Neural crest cell (in vitro differentiated cells): ENCODE measurements around the gene ZNF189. TPM values are rescaled to one million over a fixed set of nuclear protein-coding genes. Genes with fewer than 3 reads are reported as not detected.

Source experiments
- DNase-seq: peaks from one replicate; pipeline ENCODE4 v3.0.0; 2021; ENCODE audit warnings: low read depth, mixed read lengths, low spot score
- H3K27ac Mint-ChIP-seq: one replicate; pipeline ENCODE4 v1.8.0; 2021; ENCODE audit warnings: mild to moderate bottlenecking, mixed read lengths; ENCODE audit not compliant: unreplicated experiment
- H3K27me3 Mint-ChIP-seq: 2 replicates; pipeline ENCODE4 v1.8.0; 2021; ENCODE audit warnings: low read depth, mild to moderate bottlenecking, mixed read lengths
- H3K36me3 Mint-ChIP-seq: 2 replicates; pipeline ENCODE4 v1.8.0; 2021; ENCODE audit warnings: low read depth, mild to moderate bottlenecking, mixed read lengths
- H3K4me1 Mint-ChIP-seq: 2 replicates; pipeline ENCODE4 v1.8.0; 2021; ENCODE audit warnings: mixed read lengths
- H3K4me3 Mint-ChIP-seq: one replicate; pipeline ENCODE4 v1.8.0; 2021; ENCODE audit warnings: mild to moderate bottlenecking, mixed read lengths
- H3K9me3 Mint-ChIP-seq: 2 replicates; pipeline ENCODE4 v1.8.0; 2021; ENCODE audit warnings: mixed read lengths
- CTCF ChIP-seq: fragments of 200-600 bp; sonication (generic); conservative IDR thresholded peaks from 2 replicates; pipeline ENCODE4 v1.5.0; 2021; ENCODE audit warnings: antibody characterized with exemption, mild to moderate bottlenecking
- total RNA-seq: library from RNA; stranded (reverse); gene quantifications from 2 replicates; pipeline ENCODE4 v1.2.1, GENCODE V29; 2021

Gene ZNF189
- total RNA-seq, 1 donor from 2014 or later: 24.0 TPM

- H3K4me1 Mint-ChIP-seq: no peaks in the 10 kb centered on the region
- TF ChIP-seq CTCF: no peak
- peaks cover 5% of the 10 kb centered on the region for H3K9me3 Mint-ChIP-seq
- no peak for DNase-seq
- H3K27me3 Mint-ChIP-seq: no peaks in the 10 kb centered on the region
- H3K36me3 Mint-ChIP-seq: peaks cover 2% of the 10 kb centered on the region
- H3K27ac Mint-ChIP-seq: no peak overlapping the region
- H3K4me3 Mint-ChIP-seq: no peak overlapping the region
These were observed 26.8 kb upstream of the ZNF189 start for GRCh38 chr9:101371813-101372212.

- Mint-ChIP-seq H3K27ac (no peak overlapping the region), H3K9me3 (peaks cover 6% of the 10 kb centered on the region), H3K36me3 (peaks cover 4% of the 10 kb centered on the region), H3K4me1 (no peaks in the 10 kb centered on the region), H3K4me3 (no peak overlapping the region), H3K27me3 (no peaks in the 10 kb centered on the region)
- no peak for DNase-seq
- TF ChIP-seq CTCF: no peak
These were observed 26.1 kb upstream of the ZNF189 start for GRCh38 chr9:101372327-101373118.

GRCh38 chr9:101375546-101375945 lies 23.1 kb upstream of the ZNF189 start:
- Mint-ChIP-seq H3K9me3 (peaks cover 12% of the 10 kb centered on the region), H3K36me3 (peaks cover 11% of the 10 kb centered on the region), H3K27ac (no peak overlapping the region), H3K27me3 (no peaks in the 10 kb centered on the region), H3K4me3 (no peak overlapping the region), H3K4me1 (peaks cover 8% of the 10 kb centered on the region)
- no peak for DNase-seq
- no peak for TF ChIP-seq CTCF

- no peak for DNase-seq
- H3K4me3 Mint-ChIP-seq: no peak overlapping the region
- peaks cover 8% of the 10 kb centered on the region for H3K4me1 Mint-ChIP-seq
- no peak for TF ChIP-seq CTCF
- peaks cover 13% of the 10 kb centered on the region for H3K36me3 Mint-ChIP-seq
- peaks cover 10% of the 10 kb centered on the region for H3K9me3 Mint-ChIP-seq
- H3K27ac Mint-ChIP-seq: no peak overlapping the region
- H3K27me3 Mint-ChIP-seq: no peaks in the 10 kb centered on the region
These were observed 22.4 kb upstream of the ZNF189 start for GRCh38 chr9:101376111-101376848.

- DNase-seq: no peak
- Mint-ChIP-seq H3K36me3 (peaks cover 20% of the 10 kb centered on the region), H3K27me3 (no peaks in the 10 kb centered on the region), H3K4me3 (no peak overlapping the region), H3K4me1 (peaks cover 14% of the 10 kb centered on the region), H3K9me3 (peaks cover 17% of the 10 kb centered on the region), H3K27ac (no peak overlapping the region)
- TF ChIP-seq CTCF: no peak
These were observed 18.4 kb upstream of the ZNF189 start for GRCh38 chr9:101380295-101380694.
